GM12878 (cell line): ENCODE data around the gene NAA10.

ENCODE experiments used
- CTCF ChIP-seq, 3 experiments: IDR thresholded peaks in 2 of 3; conservative IDR thresholded peaks in 1 of 3; 2 replicates each; pipeline ENCODE4 v1.5.1; 2011; ENCODE audit warnings: low read depth in 3 of 3, low read length in 3 of 3, mild to moderate bottlenecking in 3 of 3, control low read depth in 2 of 3, moderate library complexity in 2 of 3, inconsistent platforms in 1 of 3, mixed read lengths in 1 of 3; ENCODE audit not compliant: control insufficient read depth in 2 of 3, insufficient read depth in 1 of 3; ENCODE audit errors: extremely low read depth in 1 of 3
- MEF2A ChIP-seq: IDR thresholded peaks from 2 replicates; pipeline ENCODE4 v1.6.1; 2011; ENCODE audit warnings: low read depth, mild to moderate bottlenecking, low read length, moderate library complexity; ENCODE audit not compliant: insufficient read depth
- NR2C2 ChIP-seq: IDR thresholded peaks from 2 replicates; pipeline ENCODE4 v1.6.1; 2011; ENCODE audit warnings: borderline replicate concordance, low read depth; ENCODE audit not compliant: control insufficient read depth, insufficient read length
- TAF1 ChIP-seq: IDR thresholded peaks from 2 replicates; pipeline ENCODE4 v1.6.1; 2011; ENCODE audit warnings: mild to moderate bottlenecking, low read depth, low read length, borderline replicate concordance
- USF1 ChIP-seq: IDR thresholded peaks from 2 replicates; pipeline ENCODE4 v1.6.1; 2011; ENCODE audit warnings: borderline replicate concordance, low read depth, mild to moderate bottlenecking, moderate library complexity, mixed read lengths, low read length; ENCODE audit not compliant: insufficient read depth; ENCODE audit errors: extremely low read length

- TF ChIP-seq NR2C2: no peak
- TF ChIP-seq CTCF (IDR thresholded peaks at IDR 0.05 in 2 of 3, conservative IDR thresholded peaks at IDR 0.05 in 1 of 3; ENCODE audit: control insufficient read depth in 2 of 3, extremely low read depth in 1 of 3, insufficient read depth in 1 of 3, low read depth in 3 of 3, low read length in 3 of 3): no peak
- no peak for TF ChIP-seq TAF1
- TF ChIP-seq USF1: no peak
- no peak for TF ChIP-seq MEF2A
Measured at GRCh38 chrX:153930011-153930910, 4.6 kb downstream of the NAA10 start.
